NCI-H2196 treated with DMSO at 0.1 percent for 48 hours (cell line): ENCODE results near the gene PLEKHG4B.
"Not testable (repeated sequence)": the region's sequence is repeated elsewhere in the genome, so short reads cannot be mapped to it uniquely, and the experiment has no call there.

Source experiments
- DNase-seq: peaks from one replicate; lab custom pipeline; 2025; ENCODE audit not compliant: unreplicated experiment; lab: John Stamatoyannopoulos, UW

The PLEKHG4B gene

GRCh38 chr5:197892-198489 is 106.0 kb downstream of the PLEKHG4B start:
- no peak for DNase-seq

GRCh38 chr5:198516-199196 is 106.7 kb downstream of the PLEKHG4B start:
- no peak for DNase-seq

GRCh38 chr5:199197-199949 is 107.4 kb downstream of the PLEKHG4B start:
- DNase-seq: no peak

- DNase-seq: no peak
Measured at GRCh38 chr5:199950-200645, 108.1 kb downstream of the PLEKHG4B start.

GRCh38 chr5:200985-201384 is 109.0 kb downstream of the PLEKHG4B start:
- DNase-seq: no peak

- DNase-seq: no peak
Measured at GRCh38 chr5:201672-202071, 109.7 kb downstream of the PLEKHG4B start.

- DNase-seq: no peak
Measured at GRCh38 chr5:203246-203930, 111.4 kb downstream of the PLEKHG4B start.

- DNase-seq: no peak
Measured at GRCh38 chr5:204001-204400, 112.0 kb downstream of the PLEKHG4B start.

- no peak for DNase-seq
Measured at GRCh38 chr5:204462-204861, 112.5 kb downstream of the PLEKHG4B start.

- DNase-seq: no peak
Measured at GRCh38 chr5:204966-205670, 113.2 kb downstream of the PLEKHG4B start.

- DNase-seq: no peak
Measured at GRCh38 chr5:206406-206805, 114.4 kb downstream of the PLEKHG4B start.

- no peak for DNase-seq
Measured at GRCh38 chr5:206927-207536, 115.1 kb downstream of the PLEKHG4B start.

- no peak for DNase-seq
Measured at GRCh38 chr5:207599-207998, 115.6 kb downstream of the PLEKHG4B start.

GRCh38 chr5:208449-209114 is 116.6 kb downstream of the PLEKHG4B start:
- DNase-seq: no peak

GRCh38 chr5:213803-214395 is 121.9 kb downstream of the PLEKHG4B start:
- DNase-seq: no peak

GRCh38 chr5:215256-215655 is 123.3 kb downstream of the PLEKHG4B start:
- not testable (repeated sequence) for DNase-seq

GRCh38 chr5:216076-216475 is 124.1 kb downstream of the PLEKHG4B start:
- not testable (repeated sequence) for DNase-seq

- peak; percentile 70 for DNase-seq
Measured at GRCh38 chr5:217494-218456, 125.8 kb downstream of the PLEKHG4B start, which contains the start of the genes CCDC127 and SDHA. Gene CCDC127 (minus strand): TSS chr5:218153. CDS start chr5:216849, 1,304 bp downstream. Gene SDHA (plus strand): TSS chr5:218320. CDS start chr5:218356, 36 bp downstream.
